ENCODE data around the gene UBE2M.

GRCh38 chr19:58513694-58514563 is 44.5 kb downstream of the UBE2M start:
- peak; percentile 76 for TF ChIP-seq CTCF (conservative IDR thresholded peaks at IDR 0.05; ENCODE audit: low read length)
- TF ChIP-seq EZH2phosphoT487 (IDR thresholded peaks at IDR 0.05; ENCODE audit: borderline replicate concordance) = no peak

Data from Loucy (cell line).